Stimulated activated CD4-positive, alpha-beta T cell treated with anti-CD3 and anti-CD28 coated beads, TNF-alpha, amount 100 ng/mL, for 4 hours (primary cell): ENCODE data around the gene GALNT1.

ENCODE experiments used
- DNase-seq, 3 experiments: peaks; one replicate each; pipeline ENCODE4 v3.0.0-alpha.2; 2020; ENCODE audit warnings: low read depth in 3 of 3

GALNT1 gene

GRCh38 chr18:35582899-35583558 is 1.5 kb downstream of the GALNT1 start:
- DNase-seq, result no peak

- no peak for DNase-seq
These were observed 3.2 kb downstream of the GALNT1 start for GRCh38 chr18:35584735-35585134.

- DNase-seq, result no peak
These were observed 4.1 kb downstream of the GALNT1 start for GRCh38 chr18:35585608-35586007.

- no peak for DNase-seq
These were observed 6.6 kb downstream of the GALNT1 start for GRCh38 chr18:35588122-35588521.

GRCh38 chr18:35588995-35589394 is 7.5 kb downstream of the GALNT1 start:
- DNase-seq, result peak in 1 of 3 experiments; percentile 23

- DNase-seq, result no peak
These were observed 8.0 kb downstream of the GALNT1 start for GRCh38 chr18:35589546-35589945.

GRCh38 chr18:35590935-35591334 is 9.4 kb downstream of the GALNT1 start:
- no peak for DNase-seq

GRCh38 chr18:35592298-35592697 is 10.8 kb downstream of the GALNT1 start:
- no peak for DNase-seq

- no peak for DNase-seq
These were observed 12.3 kb downstream of the GALNT1 start for GRCh38 chr18:35593859-35594258.

- no peak for DNase-seq
These were observed 16.2 kb downstream of the GALNT1 start for GRCh38 chr18:35597758-35598157.

- DNase-seq, result no peak
These were observed 20.8 kb downstream of the GALNT1 start for GRCh38 chr18:35602193-35602820.

- DNase-seq, result no peak
These were observed 21.5 kb downstream of the GALNT1 start for GRCh38 chr18:35603008-35603407.

GRCh38 chr18:35603528-35603927 is 22.0 kb downstream of the GALNT1 start:
- DNase-seq, result no peak

- no peak for DNase-seq
These were observed 22.8 kb downstream of the GALNT1 start for GRCh38 chr18:35604369-35604768.

GRCh38 chr18:35605686-35606417 is 24.3 kb downstream of the GALNT1 start:
- DNase-seq, result no peak

- no peak for DNase-seq
These were observed 27.7 kb downstream of the GALNT1 start for GRCh38 chr18:35609236-35609635.

- DNase-seq, result no peak
These were observed 28.5 kb downstream of the GALNT1 start for GRCh38 chr18:35610089-35610488.

GRCh38 chr18:35610724-35611123 is 29.2 kb downstream of the GALNT1 start:
- DNase-seq, result no peak

- DNase-seq, result no peak
These were observed 30.0 kb downstream of the GALNT1 start for GRCh38 chr18:35611518-35611917.

- DNase-seq, result no peak
These were observed 34.5 kb downstream of the GALNT1 start for GRCh38 chr18:35616074-35616473.

GRCh38 chr18:35616664-35617423 is 35.3 kb downstream of the GALNT1 start:
- DNase-seq, result peak; percentile 8 to 40 (median 35)

GRCh38 chr18:35617865-35618264 is 36.3 kb downstream of the GALNT1 start:
- DNase-seq, result no peak
